ENCODE results near the gene UCN3. TPM values are rescaled to one million over a fixed set of nuclear protein-coding genes. Genes with fewer than 3 reads are reported as not detected.

Gene UCN3, protein sequence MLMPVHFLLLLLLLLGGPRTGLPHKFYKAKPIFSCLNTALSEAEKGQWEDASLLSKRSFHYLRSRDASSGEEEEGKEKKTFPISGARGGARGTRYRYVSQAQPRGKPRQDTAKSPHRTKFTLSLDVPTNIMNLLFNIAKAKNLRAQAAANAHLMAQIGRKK
- not detected in 2 replicates for total RNA-seq (2013; cell fraction: nucleolus; rRNA removed)
- total RNA-seq (2014; rRNA removed) = not detected in 2 replicates
- not detected in 2 replicates for total RNA-seq (2014; rRNA removed; fragmentation: Illumina TruSeq; extraction: Trizol)
- not detected in 2 replicates for total RNA-seq (2021)
- polyA plus RNA-seq (2011; ENCODE audit: low read depth) = not detected
- not detected in 2 replicates for polyA plus RNA-seq (2011; rRNA removed)
- polyA plus RNA-seq (2011; cell fraction: cytosol; rRNA removed) = not detected in 2 replicates
- not detected in 2 replicates for polyA plus RNA-seq (2011; cell fraction: nucleus; rRNA removed)
- polyA plus RNA-seq (2012) = not detected in 2 replicates
- polyA plus RNA-seq (2014; fragmentation: Illumina TruSeq; extraction: Trizol) = not detected in 2 replicates
- polyA plus RNA-seq (2014; fragmentation: Nextera tagmentation; extraction: Ambion mirVana) = not detected
- not detected in 2 replicates for polyA plus RNA-seq (2014; rRNA removed)
- polyA plus RNA-seq (2016; fragmentation: Nextera tagmentation; extraction: Ambion mirVana) = not detected
- polyA minus RNA-seq (2011; rRNA and poly(A)+ RNA removed) = not detected in 2 replicates
- not detected in 2 replicates for polyA minus RNA-seq (2011; cell fraction: cytosol; rRNA and poly(A)+ RNA removed)
- polyA minus RNA-seq (2011; cell fraction: nucleus; rRNA and poly(A)+ RNA removed) = not detected in 2 replicates
- not detected for Bru-seq, nascent RNA
- not detected for BruChase-seq, experiment 1, labeled RNA remaining after a 6-hour chase
- BruChase-seq, experiment 2, labeled RNA remaining after a 2-hour chase = not detected
- long read RNA-seq, experiment 1 = 0 reads
- long read RNA-seq, experiment 2 = 0 reads

GRCh38 chr10:5364890-5365338, at the start of gene UCN3:
Gene UCN3, plus strand, starts transcription at chr10:5364966. Its CDS starts 8,755 bp downstream, at chr10:5373721.
- Histone ChIP-seq H3K4me2 (ENCODE audit: control insufficient read depth, insufficient read depth) (no peak within 1 kb of the TSS), H3K4me3 (no peak within 1 kb of the TSS), H3K79me2 (ENCODE audit: control insufficient read depth, insufficient read depth, low read length) (no peaks in the 10 kb centered on the region), H3K36me3 (ENCODE audit: control insufficient read depth in 2 of 2, insufficient read depth in 2 of 2, low read length in 1 of 2) (no peaks in the 10 kb centered on the region), H3K9me3 (replicated peaks; ENCODE audit: control insufficient read depth, insufficient read depth, low read length) (no peaks in the 10 kb centered on the region), H2AFZ (ENCODE audit: control insufficient read depth, low read depth, low read length) (no peak within 1 kb of the TSS), H3K27me3 (replicated peaks in 1 of 2; ENCODE audit: control insufficient read depth in 2 of 2, insufficient read depth in 2 of 2, low read length in 1 of 2) (no peaks in the 10 kb centered on the region), H4K20me1 (ENCODE audit: control insufficient read depth, insufficient read depth) (no peaks in the 10 kb centered on the region), H3K4me1 (ENCODE audit: control insufficient read depth, insufficient read depth, low read length) (no peaks in the 10 kb centered on the region), H3K9ac (ENCODE audit: control insufficient read depth, insufficient read depth, low read length) (no peak within 1 kb of the TSS), H3K27ac (ENCODE audit: control insufficient read depth, insufficient read depth) (no peak within 1 kb of the TSS)
- ChIA-PET SMC1A (ENCODE audit: uncharacterized antibody, unreplicated experiment) (no interaction called here), RAD21 (ENCODE audit: unreplicated experiment) (no interaction called here), POLR2A (no interaction called here), CTCF (no interaction called here)
- in situ Hi-C loops (cut with MboI) = no loop called here
- ATAC-seq (no peak), DNase-seq (ENCODE audit: low read depth, low spot score) (no peak), FAIRE-seq (no peak)
- BruUV-seq (replicated peaks) = no TSS peak
- 47% methylated on average over 21 of the region's 21 CpGs for WGBS (ENCODE audit: insufficient coverage, insufficient replicate concordance, low lambda C conversion rate, missing lambda C conversion rate)
- intact Hi-C loops (cut with micrococcal nuclease; ENCODE audit: unreplicated experiment) = no loop called here
- TF ChIP-seq, protein P1, sequence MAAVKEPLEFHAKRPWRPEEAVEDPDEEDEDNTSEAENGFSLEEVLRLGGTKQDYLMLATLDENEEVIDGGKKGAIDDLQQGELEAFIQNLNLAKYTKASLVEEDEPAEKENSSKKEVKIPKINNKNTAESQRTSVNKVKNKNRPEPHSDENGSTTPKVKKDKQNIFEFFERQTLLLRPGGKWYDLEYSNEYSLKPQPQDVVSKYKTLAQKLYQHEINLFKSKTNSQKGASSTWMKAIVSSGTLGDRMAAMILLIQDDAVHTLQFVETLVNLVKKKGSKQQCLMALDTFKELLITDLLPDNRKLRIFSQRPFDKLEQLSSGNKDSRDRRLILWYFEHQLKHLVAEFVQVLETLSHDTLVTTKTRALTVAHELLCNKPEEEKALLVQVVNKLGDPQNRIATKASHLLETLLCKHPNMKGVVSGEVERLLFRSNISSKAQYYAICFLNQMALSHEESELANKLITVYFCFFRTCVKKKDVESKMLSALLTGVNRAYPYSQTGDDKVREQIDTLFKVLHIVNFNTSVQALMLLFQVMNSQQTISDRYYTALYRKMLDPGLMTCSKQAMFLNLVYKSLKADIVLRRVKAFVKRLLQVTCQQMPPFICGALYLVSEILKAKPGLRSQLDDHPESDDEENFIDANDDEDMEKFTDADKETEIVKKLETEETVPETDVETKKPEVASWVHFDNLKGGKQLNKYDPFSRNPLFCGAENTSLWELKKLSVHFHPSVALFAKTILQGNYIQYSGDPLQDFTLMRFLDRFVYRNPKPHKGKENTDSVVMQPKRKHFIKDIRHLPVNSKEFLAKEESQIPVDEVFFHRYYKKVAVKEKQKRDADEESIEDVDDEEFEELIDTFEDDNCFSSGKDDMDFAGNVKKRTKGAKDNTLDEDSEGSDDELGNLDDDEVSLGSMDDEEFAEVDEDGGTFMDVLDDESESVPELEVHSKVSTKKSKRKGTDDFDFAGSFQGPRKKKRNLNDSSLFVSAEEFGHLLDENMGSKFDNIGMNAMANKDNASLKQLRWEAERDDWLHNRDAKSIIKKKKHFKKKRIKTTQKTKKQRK (IDR thresholded peaks at IDR 0.05; ENCODE audit: low read depth, low read length) = no peak
- TF ChIP-seq POLR2AphosphoS5 (IDR thresholded peaks at IDR 0.05; ENCODE audit: low read length) = no peak
- TF ChIP-seq CHD4 (IDR thresholded peaks at IDR 0.05) = no peak
- no peak for TF ChIP-seq PBX3 (IDR thresholded peaks at IDR 0.05; ENCODE audit: insufficient replicate concordance, low read depth, low read length)
- TF ChIP-seq, protein P2, sequence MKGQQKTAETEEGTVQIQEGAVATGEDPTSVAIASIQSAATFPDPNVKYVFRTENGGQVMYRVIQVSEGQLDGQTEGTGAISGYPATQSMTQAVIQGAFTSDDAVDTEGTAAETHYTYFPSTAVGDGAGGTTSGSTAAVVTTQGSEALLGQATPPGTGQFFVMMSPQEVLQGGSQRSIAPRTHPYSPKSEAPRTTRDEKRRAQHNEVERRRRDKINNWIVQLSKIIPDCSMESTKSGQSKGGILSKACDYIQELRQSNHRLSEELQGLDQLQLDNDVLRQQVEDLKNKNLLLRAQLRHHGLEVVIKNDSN (IDR thresholded peaks at IDR 0.05; ENCODE audit: borderline replicate concordance, extremely low read length, insufficient read depth, low read depth, low read length) = no peak
- TF ChIP-seq FOXM1 (IDR thresholded peaks at IDR 0.05; ENCODE audit: low read depth, low read length) = no peak
- TF ChIP-seq CREM (IDR thresholded peaks at IDR 0.05; ENCODE audit: low read depth) = no peak
- no peak for TF ChIP-seq HDAC6 (IDR thresholded peaks at IDR 0.05; ENCODE audit: unreplicated experiment)
- no peak for TF ChIP-seq FOXK2 (IDR thresholded peaks at IDR 0.05)
- TF ChIP-seq KLF5 (IDR thresholded peaks at IDR 0.05; ENCODE audit: partially characterized antibody) = no peak
- TF ChIP-seq NFYB (IDR thresholded peaks at IDR 0.05; ENCODE audit: insufficient read depth, low read depth, low read length) = no peak
- TF ChIP-seq EED (IDR thresholded peaks at IDR 0.05; ENCODE audit: low read depth) = no peak

Data from GM12878 (cell line).